OCI-LY3 (cell line): ENCODE results near the gene TPK1.
"Not testable (repeated sequence)": the region's sequence is repeated elsewhere in the genome, so short reads cannot be mapped to it uniquely, and the experiment has no call there.

Source experiments
- H2AFZ ChIP-seq: fragments of 200-600, 300-600 bp; shearing (Covaris generic); 2 replicates; pipeline ENCODE4 v1.6.0; 2014; ENCODE audit warnings: antibody characterized with exemption, low read depth, low read length
- H3K27ac ChIP-seq: fragments of 200-600, 300-600 bp; sonication (generic); 2 replicates; pipeline ENCODE4 v1.5.1; 2014; ENCODE audit warnings: mild to moderate bottlenecking, low read length, moderate library complexity, mixed read lengths
- H3K27me3 ChIP-seq: fragments of 200-600, 300-600 bp; sonication (generic); 2 replicates; pipeline ENCODE4 v1.6.1; 2014; ENCODE audit warnings: low read depth, low read length, mixed read lengths
- H3K36me3 ChIP-seq: fragments of 200-600, 300-600 bp; sonication (generic); replicated peaks from 2 replicates; pipeline ENCODE3; 2014; ENCODE audit warnings: low read depth, low read length, mixed read lengths
- H3K4me1 ChIP-seq: fragments of 300-600, 200-600 bp; sonication (generic); 2 replicates; pipeline ENCODE4 v1.6.1; 2014; ENCODE audit warnings: low read length, mixed read lengths
- H3K4me2 ChIP-seq: fragments of 200-600, 300-600 bp; sonication (generic); 2 replicates; pipeline ENCODE4 v1.6.1; 2014; ENCODE audit warnings: low read length, mixed read lengths
- H3K4me3 ChIP-seq: fragments of 300-600, 200-600 bp; sonication (generic); 2 replicates; pipeline ENCODE4 v1.5.1; 2014; ENCODE audit warnings: antibody characterized with exemption, mild to moderate bottlenecking, low read length, moderate library complexity
- H3K79me2 ChIP-seq: fragments of 300-600, 200-600 bp; shearing (Covaris generic); 2 replicates; pipeline ENCODE4 v1.6.1; 2014; ENCODE audit warnings: mild to moderate bottlenecking, low read length, mixed read lengths
- H3K9ac ChIP-seq: fragments of 300-600, 200-600 bp; shearing (Covaris generic); 2 replicates; pipeline ENCODE4 v1.6.0; 2014; ENCODE audit warnings: mild to moderate bottlenecking, low read length, moderate library complexity
- H3K9me3 ChIP-seq: fragments of 200-600, 300-600 bp; shearing (Covaris generic); 2 replicates; pipeline ENCODE4 v1.6.1; 2014; ENCODE audit warnings: low read length, mixed read lengths; ENCODE audit not compliant: insufficient read depth
- H4K20me1 ChIP-seq: fragments of 200-600, 300-600 bp; sonication (generic); 2 replicates; pipeline ENCODE4 v1.6.1; 2016; ENCODE audit warnings: low read length, mixed read lengths; ENCODE audit not compliant: insufficient read depth
- EZH2phosphoT487 ChIP-seq: fragments of 200-600 bp; shearing (Covaris generic); IDR thresholded peaks from 2 replicates; pipeline ENCODE4 v1.6.1; 2018; ENCODE audit warnings: antibody characterized with exemption, mixed run types, low read depth
- TF ChIP-seq, protein P1 (sequence below): fragments of 200-600, 300-600 bp; sonication (generic); IDR thresholded peaks from 2 replicates; pipeline ENCODE4 v1.5.1; 2014; ENCODE audit warnings: antibody characterized with exemption, low read length, low read depth

Gene TPK1

DNA sequence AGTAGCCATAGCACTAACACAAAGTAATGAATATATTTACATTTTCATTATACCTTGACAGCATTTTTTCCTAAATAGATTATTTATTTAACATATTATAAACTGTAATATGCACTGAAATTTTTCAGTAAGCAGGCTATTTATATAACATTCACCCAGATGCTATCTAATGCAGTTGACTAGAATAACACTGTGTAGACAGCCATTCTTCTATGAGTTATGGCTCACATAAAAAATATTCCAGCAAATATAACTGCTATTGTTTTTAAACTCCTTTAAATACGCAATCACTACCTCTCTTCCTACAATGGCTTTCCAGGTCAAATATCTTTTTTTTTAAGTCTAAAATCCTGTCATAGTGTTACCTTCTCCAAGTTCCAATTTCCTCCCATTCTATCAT, 21.6 kb downstream of the TPK1 start:
- TF ChIP-seq, protein P1, sequence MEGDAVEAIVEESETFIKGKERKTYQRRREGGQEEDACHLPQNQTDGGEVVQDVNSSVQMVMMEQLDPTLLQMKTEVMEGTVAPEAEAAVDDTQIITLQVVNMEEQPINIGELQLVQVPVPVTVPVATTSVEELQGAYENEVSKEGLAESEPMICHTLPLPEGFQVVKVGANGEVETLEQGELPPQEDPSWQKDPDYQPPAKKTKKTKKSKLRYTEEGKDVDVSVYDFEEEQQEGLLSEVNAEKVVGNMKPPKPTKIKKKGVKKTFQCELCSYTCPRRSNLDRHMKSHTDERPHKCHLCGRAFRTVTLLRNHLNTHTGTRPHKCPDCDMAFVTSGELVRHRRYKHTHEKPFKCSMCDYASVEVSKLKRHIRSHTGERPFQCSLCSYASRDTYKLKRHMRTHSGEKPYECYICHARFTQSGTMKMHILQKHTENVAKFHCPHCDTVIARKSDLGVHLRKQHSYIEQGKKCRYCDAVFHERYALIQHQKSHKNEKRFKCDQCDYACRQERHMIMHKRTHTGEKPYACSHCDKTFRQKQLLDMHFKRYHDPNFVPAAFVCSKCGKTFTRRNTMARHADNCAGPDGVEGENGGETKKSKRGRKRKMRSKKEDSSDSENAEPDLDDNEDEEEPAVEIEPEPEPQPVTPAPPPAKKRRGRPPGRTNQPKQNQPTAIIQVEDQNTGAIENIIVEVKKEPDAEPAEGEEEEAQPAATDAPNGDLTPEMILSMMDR, result no peak
- TF ChIP-seq EZH2phosphoT487, result no peak
- Histone ChIP-seq H2AFZ (no peak overlapping the region), H3K27ac (no peak overlapping the region), H3K36me3 (no peaks in the 10 kb centered on the region), H3K27me3 (no peaks in the 10 kb centered on the region), H3K79me2 (no peaks in the 10 kb centered on the region), H3K9me3 (no peaks in the 10 kb centered on the region), H3K4me1 (peaks cover 23% of the 10 kb centered on the region), H3K4me2 (no peak overlapping the region), H3K4me3 (no peak overlapping the region), H4K20me1 (no peaks in the 10 kb centered on the region), H3K9ac (no peak overlapping the region)

DNA sequence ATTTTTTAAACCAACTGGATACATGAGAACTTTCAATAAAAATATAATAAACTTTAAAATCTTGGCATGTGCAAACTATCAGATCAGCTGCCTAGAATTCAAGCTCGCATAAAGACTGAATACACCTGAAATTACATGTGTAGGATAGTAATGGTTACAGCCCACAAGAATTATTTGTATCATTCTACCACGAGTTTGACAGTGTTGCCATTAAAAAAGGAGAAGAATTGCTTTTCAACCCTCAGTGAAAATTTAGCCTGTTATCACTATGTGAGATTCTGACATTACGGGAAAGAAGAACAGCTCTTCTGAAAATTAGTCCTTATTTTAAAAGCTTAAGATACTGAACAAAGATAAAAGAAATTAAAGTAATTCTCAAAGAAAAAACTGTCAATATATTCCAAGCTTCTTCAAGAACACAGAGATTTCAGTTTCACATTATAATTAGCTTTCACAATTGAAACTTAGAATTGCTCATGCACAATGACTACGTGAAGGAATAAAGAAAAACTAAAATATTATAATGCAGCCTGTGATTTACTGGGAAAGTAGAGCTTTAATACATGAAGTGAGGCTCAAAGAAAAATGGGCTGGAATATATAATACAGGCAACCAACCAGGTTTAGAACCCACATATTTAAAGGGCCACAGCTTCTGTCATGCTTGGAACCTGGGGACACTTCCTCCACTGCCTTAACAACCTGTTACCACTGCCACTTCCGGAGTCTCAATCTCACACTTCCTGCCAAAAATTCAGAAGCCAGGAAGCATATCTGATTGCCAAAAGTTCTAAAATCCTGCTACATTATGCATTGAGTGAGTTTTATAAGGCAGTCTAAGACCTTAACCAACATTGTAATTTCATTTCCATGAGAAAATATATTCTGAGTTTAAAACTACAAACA, 23.2 kb downstream of the TPK1 start:
- Histone ChIP-seq H3K4me1 (peaks cover 9% of the 10 kb centered on the region), H3K27me3 (no peaks in the 10 kb centered on the region), H3K4me2 (peak overlapping the region; percentile 41; the same call in 1 of the 2 replicates), H4K20me1 (no peaks in the 10 kb centered on the region), H3K9me3 (no peaks in the 10 kb centered on the region), H3K4me3 (no peak overlapping the region), H3K36me3 (no peaks in the 10 kb centered on the region), H2AFZ (peak overlapping the region; percentile 83), H3K9ac (no peak overlapping the region), H3K27ac (no peak overlapping the region), H3K79me2 (no peaks in the 10 kb centered on the region)
- TF ChIP-seq EZH2phosphoT487, result no peak
- TF ChIP-seq, protein P1, result no peak

DNA sequence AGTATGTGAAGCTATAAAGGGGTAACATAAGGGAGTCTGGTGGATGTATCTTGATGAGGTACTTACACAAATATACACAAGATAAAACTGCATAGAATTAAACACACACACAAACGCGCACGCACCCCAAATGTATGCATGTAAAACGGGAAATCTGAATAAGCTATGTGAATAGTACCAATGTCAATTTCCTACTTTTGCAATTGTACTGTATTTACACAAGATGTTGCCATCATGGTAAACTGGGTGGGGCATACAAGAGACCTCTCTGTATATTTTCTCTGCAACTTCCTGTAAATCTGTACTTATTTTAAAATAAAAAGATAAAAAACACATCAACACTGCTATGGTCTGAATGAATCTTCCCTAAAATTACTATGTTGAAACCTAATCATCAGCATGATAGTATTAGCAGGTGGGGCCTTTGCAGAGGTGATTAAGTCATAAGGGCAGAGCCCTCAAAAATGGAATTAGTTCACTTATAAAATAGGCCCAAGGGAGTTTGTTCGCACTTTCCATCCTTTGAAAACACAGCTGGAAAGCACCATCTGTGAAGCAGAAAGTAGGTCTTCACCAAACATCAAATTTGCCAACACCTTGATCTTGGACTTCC, 30.1 kb downstream of the TPK1 start:
- Histone ChIP-seq H2AFZ (no peak overlapping the region), H3K27ac (no peak overlapping the region), H3K36me3 (no peaks in the 10 kb centered on the region), H3K9me3 (no peaks in the 10 kb centered on the region), H4K20me1 (no peaks in the 10 kb centered on the region), H3K27me3 (no peaks in the 10 kb centered on the region), H3K4me3 (no peak overlapping the region), H3K79me2 (no peaks in the 10 kb centered on the region), H3K9ac (no peak overlapping the region), H3K4me2 (no peak overlapping the region), H3K4me1 (no peaks in the 10 kb centered on the region)
- TF ChIP-seq, protein P1, result no peak
- TF ChIP-seq EZH2phosphoT487, result no peak

DNA sequence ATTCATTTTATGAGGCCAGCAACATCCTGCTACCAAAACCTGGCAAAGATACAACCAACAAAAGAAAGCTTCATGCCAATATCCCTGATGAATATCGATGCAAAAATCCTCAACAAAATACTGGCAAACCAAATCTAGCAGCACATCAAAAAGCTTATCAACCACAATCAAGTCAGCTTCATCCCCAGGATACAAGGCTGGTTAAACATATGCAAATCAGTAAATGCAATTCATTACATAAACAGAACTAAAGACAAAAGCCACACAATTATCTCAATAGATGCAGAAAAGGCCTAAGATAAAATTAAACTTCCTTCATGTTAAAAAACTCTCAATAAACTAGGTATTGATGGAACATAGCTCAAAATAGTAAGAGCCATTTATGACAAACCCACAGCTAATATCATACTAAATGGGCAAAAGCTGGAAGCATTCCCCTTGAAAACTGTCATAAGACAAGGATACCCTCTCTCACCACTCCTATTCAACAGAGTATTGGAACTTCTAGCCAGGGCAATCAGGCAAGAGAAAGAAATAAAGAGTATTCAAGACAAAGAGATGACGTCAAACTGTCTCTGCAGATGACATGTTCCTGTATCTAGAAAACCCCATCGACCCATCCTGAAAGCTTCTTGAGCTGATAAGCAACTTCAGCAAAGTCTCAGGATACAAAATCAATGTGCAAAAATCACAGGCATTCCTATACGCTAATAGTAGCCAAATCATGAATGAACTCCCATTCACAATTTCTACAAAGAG, 35.0 kb downstream of the TPK1 start:
- H3K4me2 ChIP-seq, result not testable (repeated sequence)

More for the DNA sequence above, 35.0 kb downstream of the TPK1 start:
- H4K20me1 ChIP-seq, H3K4me1 ChIP-seq, H3K79me2 ChIP-seq, H3K9ac ChIP-seq, H2AFZ ChIP-seq, H3K27ac ChIP-seq, H3K9me3 ChIP-seq, H3K27me3 ChIP-seq, H3K36me3 ChIP-seq, H3K4me3 ChIP-seq: not testable (repeated sequence)
